ENCODE results near the gene RAD51B. TPM values are rescaled to one million over a fixed set of nuclear protein-coding genes. Genes with fewer than 3 reads are reported as not detected.

The RAD51B gene
- total RNA-seq, 1 experiment from 2014 or later = 20.0 TPM

- Histone ChIP-seq H3K9me3 (ENCODE audit: control insufficient read depth in 1 of 2, insufficient read depth in 1 of 2, low read depth in 1 of 2, low read length in 2 of 2) (no peaks in the 10 kb centered on the region), H3K9ac (ENCODE audit: low read length) (0 out of 2 replicates have a peak overlapping the region, but pooled peaks have one; percentile 7), H3K4me3 (replicated peaks in 1 of 2; ENCODE audit: low read depth in 1 of 2, low read length in 2 of 2) (no peak overlapping the region), H3K36me3 (ENCODE audit: control insufficient read depth in 1 of 2, insufficient read depth in 2 of 2, low read length in 2 of 2) (no peaks in the 10 kb centered on the region), H4K20me1 (ENCODE audit: insufficient read depth) (no peaks in the 10 kb centered on the region), H3K27me3 (ENCODE audit: insufficient read depth, low read length) (no peaks in the 10 kb centered on the region), H2AFZ (ENCODE audit: low read depth, low read length, poor library complexity, severe bottlenecking) (no peak overlapping the region), H3K79me2 (ENCODE audit: insufficient read depth, low read length) (no peaks in the 10 kb centered on the region), H3K9me2 (ENCODE audit: insufficient read depth) (no peaks in the 10 kb centered on the region), H3K4me2 (ENCODE audit: low read length) (peak overlapping the region; percentile 9; the same call in 1 of the 2 replicates), H3K27ac (ENCODE audit: low read depth, low read length) (no peak overlapping the region), H3K4me1 (ENCODE audit: control insufficient read depth in 1 of 2, insufficient read depth in 2 of 2, low read length in 2 of 2) (peaks cover 74 to 93% of the 10 kb centered on the region in 2 experiments)
- RAD21 ChIA-PET (ENCODE audit: low non-redundant PET in 1 of 2, low total read pairs in 2 of 2, uncharacterized antibody in 2 of 2, unreplicated experiment in 2 of 2) = no interaction called here
- no TSS peak for BruUV-seq (replicated peaks)
- CTCF ChIA-PET = interaction anchor here (1.3 kb wide), 1 partner anchor 15 kb away, joined by 3 read pairs; no protein-coding TSS in a partner anchor
- no peak for TF ChIP-seq JUND (IDR thresholded peaks at IDR 0.05)
- no peak for TF ChIP-seq RAD21 (IDR thresholded peaks at IDR 0.05; ENCODE audit: low read depth)
- TF ChIP-seq CBX3 (IDR thresholded peaks at IDR 0.05; ENCODE audit: low read depth) = no peak
- no peak for TF ChIP-seq EGR1 (IDR thresholded peaks at IDR 0.05; ENCODE audit: low read depth)
- no peak for TF ChIP-seq SRF (IDR thresholded peaks at IDR 0.05; ENCODE audit: low read depth)
- TF ChIP-seq, protein P1, sequence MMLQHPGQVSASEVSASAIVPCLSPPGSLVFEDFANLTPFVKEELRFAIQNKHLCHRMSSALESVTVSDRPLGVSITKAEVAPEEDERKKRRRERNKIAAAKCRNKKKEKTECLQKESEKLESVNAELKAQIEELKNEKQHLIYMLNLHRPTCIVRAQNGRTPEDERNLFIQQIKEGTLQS (IDR thresholded peaks at IDR 0.05) = no peak
- no peak for TF ChIP-seq FOSL1 (IDR thresholded peaks at IDR 0.05; ENCODE audit: low read depth)
- TF ChIP-seq SIN3A (IDR thresholded peaks at IDR 0.05; ENCODE audit: low read depth) = no peak
- TF ChIP-seq ZBTB33 (IDR thresholded peaks at IDR 0.05; ENCODE audit: extremely low read depth, insufficient replicate concordance, low read length) = no peak
- TF ChIP-seq EZH2 (IDR thresholded peaks at IDR 0.05) = no peak
- TF ChIP-seq REST (IDR thresholded peaks at IDR 0.05; ENCODE audit: low read depth) = no peak
- TF ChIP-seq SP1 (IDR thresholded peaks at IDR 0.05; ENCODE audit: low read depth) = no peak
- no peak for TF ChIP-seq POLR2AphosphoS5 (IDR thresholded peaks at IDR 0.05; ENCODE audit: low read depth, low read length)
- intact Hi-C loops (cut with micrococcal nuclease) = no loop called here
- POLR2A ChIA-PET = no interaction called here
- DNase-seq (ENCODE audit: low read depth, low spot score) = no peak
- no peak for ATAC-seq
Observed at GRCh38 chr14:68550338-68550715, 730.7 kb downstream of the RAD51B start.

All from HCT116 (cell line).